Ishikawa (cell line): Measurements from ENCODE around the gene SPATC1L.

Experiments used
- CREB1 ChIP-seq: IDR thresholded peaks from 2 replicates; pipeline ENCODE4 v1.6.1; 2012; ENCODE audit warnings: low read depth
- EGR1 ChIP-seq: IDR thresholded peaks from 2 replicates; pipeline ENCODE4 v1.6.1; 2012
- RAD21 ChIP-seq: IDR thresholded peaks from 2 replicates; pipeline ENCODE4 v1.6.1; 2012; ENCODE audit warnings: low read depth
- TAF1 ChIP-seq: IDR thresholded peaks from 2 replicates; pipeline ENCODE4 v1.6.1; 2012; ENCODE audit warnings: low read depth, mild to moderate bottlenecking
- YY1 ChIP-seq: IDR thresholded peaks from 2 replicates; pipeline ENCODE4 v1.6.1; 2012; ENCODE audit warnings: low read depth
- ZBTB7A ChIP-seq: IDR thresholded peaks from 2 replicates; pipeline ENCODE4 v1.6.1; 2012; ENCODE audit warnings: low read depth
- TF ChIP-seq, protein P1 (sequence below): IDR thresholded peaks from 2 replicates; pipeline ENCODE4 v1.6.1; 2012

DNA sequence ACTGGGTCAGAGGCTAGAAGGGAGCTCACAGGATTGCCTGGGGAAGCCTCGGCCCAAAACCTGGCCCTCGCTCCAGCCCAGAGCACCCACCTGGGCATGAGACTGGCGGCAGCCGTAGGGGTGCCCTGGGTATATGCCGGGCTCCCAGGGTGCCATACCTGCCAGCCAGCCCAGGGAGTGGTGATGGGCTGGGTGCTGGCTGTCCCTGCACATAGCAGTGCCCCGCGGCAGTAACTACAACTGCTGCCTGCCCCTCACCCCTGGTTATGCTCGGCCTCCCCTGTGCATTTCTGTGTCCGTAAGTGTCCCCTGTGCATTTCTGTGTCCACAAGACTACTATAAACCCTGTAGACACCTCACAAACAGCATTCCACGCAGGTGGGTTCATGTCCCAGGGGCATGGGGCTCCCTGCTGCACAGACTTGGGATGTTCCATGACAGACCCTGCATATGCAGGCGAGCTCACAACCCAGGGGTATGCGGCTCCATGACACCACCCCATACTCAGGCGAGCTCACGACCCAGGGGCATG lies 5.8 kb upstream of the SPATC1L start:
- no peak for TF ChIP-seq CREB1
- TF ChIP-seq, protein P1, sequence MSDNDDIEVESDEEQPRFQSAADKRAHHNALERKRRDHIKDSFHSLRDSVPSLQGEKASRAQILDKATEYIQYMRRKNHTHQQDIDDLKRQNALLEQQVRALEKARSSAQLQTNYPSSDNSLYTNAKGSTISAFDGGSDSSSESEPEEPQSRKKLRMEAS: no peak
- TF ChIP-seq RAD21: no peak
- no peak for TF ChIP-seq TAF1
- TF ChIP-seq EGR1: no peak
- no peak for TF ChIP-seq YY1
- no peak for TF ChIP-seq ZBTB7A
